NCI-H2196 (cell line): ENCODE measurements around the gene FMNL2.
A peak's percentile ranks its signal among the peaks of the same experiment; 100 is the strongest.

Experiments used
- DNase-seq: peaks from one replicate; lab custom pipeline; 2025; ENCODE audit not compliant: unreplicated experiment; lab: John Stamatoyannopoulos, UW

The FMNL2 gene

DNA sequence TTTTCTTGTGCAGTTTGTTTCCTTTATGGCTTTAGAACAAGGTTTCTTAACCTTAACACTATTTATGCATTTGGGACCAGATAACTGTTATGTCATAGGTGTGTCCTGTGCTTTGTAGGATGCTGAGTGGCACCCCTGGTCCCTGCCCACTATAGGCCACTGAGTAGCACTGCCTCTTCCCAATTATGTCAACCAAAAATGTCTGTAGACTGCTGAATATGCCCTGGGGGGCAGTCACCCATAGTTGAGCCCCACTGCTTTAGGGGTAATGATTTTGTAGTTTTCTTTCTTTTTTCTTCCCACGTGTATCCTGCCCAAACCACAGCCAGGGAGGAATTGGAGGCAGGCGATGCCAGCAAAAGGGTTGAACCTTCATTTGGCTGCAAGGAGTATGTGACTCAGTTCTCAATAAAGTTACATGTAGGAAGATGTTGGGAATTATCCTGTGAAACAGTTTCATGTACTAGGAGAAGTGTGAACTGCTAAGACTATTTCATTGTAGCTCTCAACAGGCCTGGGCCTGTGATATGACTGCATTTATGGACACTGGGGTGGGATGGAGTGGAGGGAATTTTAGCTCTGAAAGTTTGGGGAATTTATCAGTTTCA is 65.7 kb downstream of the FMNL2 start:
- no peak for DNase-seq

DNA sequence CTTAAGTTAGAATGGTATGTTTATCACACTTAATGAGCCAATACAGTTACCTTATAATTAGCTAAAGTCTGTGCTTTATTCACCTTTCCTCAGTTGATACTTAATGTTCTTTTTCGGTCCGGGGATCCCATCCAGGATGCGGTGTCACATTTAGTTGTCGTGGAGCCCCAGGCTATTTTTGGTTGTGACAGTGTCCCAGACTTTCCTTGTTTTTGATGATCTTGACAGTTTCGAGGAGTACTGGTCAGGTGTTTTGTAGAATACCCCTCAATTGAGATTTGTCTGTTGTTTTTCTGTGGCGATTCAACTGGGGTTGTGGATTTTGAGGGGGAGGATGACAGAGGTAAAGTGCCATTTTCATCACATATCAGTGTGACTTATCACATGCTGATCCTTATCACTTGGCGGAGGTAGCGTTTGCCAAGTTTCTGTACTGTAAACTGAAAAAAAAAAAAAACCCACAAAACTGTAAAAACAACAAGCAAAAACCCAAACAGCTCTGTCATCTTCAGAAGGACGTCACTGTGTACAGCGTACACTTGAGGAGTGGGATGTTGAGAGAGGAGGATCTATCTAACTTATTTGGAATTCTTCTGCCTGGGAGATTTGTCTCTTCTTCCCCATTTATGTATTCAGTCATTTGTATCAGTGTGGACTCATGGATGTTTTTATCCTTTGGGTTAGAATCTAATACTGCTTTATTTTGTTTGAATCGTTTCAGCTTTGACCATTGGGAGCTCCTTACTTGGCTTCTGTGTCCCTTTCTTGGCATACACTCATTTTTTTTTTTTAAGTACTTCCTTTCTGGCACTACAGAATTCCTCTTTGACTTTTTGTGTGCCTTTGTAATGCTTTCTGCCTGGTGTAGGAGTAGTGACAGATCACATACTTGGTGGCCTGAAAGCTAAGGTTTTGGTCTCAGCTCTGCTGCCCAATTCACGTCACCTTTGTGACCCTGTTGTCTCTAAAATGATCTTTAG is 68.1 kb downstream of the FMNL2 start:
- DNase-seq = peak; percentile 9

GRCh38 chr2:152405206-152406118 is 70.5 kb downstream of the FMNL2 start:
- DNase-seq = no peak

GRCh38 chr2:152406119-152406835 is 71.3 kb downstream of the FMNL2 start:
- no peak for DNase-seq

GRCh38 chr2:152406836-152407161 is 71.8 kb downstream of the FMNL2 start:
- no peak for DNase-seq

- no peak for DNase-seq
Observed at GRCh38 chr2:152407204-152407721, 72.3 kb downstream of the FMNL2 start.

GRCh38 chr2:152407806-152408205 is 72.8 kb downstream of the FMNL2 start:
- no peak for DNase-seq

DNA sequence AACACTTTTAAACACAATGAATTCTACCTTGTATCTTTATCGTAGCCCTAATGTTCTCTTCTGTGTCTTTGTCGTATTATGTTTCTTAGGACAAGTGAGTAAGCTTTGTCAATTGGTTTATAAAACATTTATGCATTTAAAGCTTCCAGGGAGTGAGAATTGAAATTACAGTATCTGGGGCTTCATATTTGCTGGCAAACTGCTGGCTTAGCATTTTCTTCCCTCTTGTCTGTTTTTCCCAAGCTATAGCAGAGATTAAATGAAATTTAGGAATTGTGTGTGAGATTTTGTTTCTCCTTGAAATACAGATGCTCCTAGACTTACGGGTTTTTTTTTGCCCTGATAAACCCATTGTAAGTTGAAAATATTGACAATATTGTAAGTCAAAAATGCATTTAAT is 73.3 kb downstream of the FMNL2 start:
- no peak for DNase-seq

DNA sequence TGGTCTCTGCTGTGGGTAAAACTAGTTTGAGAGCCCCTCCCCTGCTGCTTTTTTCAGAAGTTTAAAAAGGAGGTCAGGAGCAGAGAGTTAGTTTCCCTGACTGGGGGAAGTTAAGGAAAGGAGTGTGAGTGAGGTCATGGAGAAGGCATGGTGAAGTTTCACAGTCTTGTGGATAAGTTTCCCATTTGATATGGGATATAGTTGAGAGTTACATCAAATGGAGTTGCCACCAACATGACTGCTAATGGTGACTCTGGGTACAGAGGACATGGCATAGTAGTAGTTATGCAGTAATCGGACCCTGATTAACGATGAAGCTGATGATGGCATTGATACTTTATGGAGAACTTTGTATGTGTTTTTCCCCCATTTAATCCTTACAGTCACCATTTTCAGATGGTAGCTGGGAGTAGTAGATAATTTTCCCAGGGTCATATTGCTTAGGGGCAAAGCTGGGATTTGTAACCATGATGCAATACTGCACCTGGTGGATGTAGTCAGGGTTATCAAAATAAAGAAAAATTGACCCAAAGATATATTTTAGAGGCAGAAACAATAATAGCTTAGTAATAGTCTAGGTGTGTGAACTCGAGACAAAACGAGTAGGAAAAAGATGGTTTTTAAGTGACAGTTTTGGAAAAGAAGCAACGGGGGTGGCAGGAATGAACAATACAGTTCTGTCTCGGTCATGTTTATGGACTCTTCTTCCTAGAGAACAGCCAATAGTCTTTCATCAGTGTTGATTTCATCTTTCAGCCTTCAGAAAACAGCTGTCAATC is 74.6 kb downstream of the FMNL2 start:
- no peak for DNase-seq

DNA sequence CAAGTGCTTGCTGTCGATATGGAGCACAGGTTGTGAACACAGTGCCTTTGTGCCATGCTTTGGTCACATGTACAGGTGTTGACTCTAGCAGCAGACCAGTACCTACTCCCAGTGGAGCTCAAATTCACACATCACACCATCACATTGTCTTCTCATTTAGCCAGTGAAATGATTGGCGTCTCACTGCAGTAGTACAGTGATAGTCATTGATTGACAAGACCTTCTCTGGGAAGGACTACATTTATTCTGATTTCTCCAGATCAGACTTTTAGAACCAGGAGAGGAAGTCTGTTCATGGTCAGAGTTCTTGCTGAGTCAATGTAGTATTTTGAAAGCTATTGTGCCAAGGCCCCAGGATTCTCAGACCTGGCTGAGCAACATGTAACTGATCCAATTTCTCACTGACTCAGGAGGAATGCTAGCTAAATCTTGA is 75.2 kb downstream of the FMNL2 start:
- DNase-seq = no peak

DNA sequence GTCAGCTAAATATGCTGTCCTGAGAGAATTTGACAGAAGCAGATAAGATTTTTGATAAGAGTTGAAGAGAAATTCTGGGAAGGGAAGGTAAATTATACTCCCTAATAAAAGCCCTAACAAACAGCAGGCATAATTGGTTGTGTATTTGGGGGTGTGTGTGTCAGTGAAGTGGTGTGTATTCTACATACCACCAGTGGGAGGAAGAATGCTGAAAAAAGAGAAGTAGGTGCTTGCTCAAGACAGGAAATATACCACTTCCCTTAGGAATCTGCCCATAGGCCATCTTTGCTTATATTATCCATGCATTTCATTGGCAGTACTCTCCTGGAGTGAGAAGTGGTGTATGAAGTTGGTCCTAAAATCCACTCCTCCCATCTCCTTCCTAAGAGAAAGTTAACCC is 76.2 kb downstream of the FMNL2 start:
- no peak for DNase-seq

DNA sequence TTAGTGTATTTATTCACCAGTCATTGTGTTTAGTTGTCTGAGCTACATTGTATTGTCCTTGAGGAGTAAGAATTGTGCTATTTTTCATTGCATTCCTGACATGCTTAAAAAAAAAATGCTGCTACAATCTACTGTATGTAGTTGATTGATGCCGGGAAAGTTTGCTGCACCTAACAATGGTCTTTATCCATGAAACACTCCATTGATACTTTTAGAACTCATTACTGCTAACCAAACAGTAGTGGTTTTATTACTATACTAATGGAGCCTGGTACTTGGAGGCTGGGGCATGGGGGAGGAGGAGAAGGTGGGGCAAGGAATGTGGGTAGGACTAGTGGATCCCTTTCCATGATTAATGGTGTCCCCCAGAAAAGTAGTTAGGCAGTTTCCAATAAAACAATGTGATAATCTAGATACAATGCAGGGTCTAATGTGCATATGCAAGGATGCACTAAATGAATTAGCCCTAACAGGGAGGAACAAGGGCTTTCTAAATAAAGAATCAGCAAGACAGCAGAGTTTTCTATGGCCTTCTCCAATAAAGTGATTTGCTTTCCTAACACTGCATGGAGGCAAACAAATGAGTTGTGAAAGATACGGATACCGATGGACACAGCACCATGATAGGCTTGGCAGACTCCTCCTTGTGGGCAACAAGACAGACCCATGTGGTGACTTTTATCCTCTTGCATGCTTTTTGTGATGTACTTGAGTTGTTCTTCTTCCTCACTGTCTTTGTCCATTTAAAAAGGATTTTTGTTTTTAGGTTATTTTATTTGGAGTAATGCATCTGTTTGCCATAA is 78.5 kb downstream of the FMNL2 start:
- DNase-seq = no peak

- DNase-seq = peak; percentile 37
Observed at GRCh38 chr2:152415231-152415642, 80.3 kb downstream of the FMNL2 start.

DNA sequence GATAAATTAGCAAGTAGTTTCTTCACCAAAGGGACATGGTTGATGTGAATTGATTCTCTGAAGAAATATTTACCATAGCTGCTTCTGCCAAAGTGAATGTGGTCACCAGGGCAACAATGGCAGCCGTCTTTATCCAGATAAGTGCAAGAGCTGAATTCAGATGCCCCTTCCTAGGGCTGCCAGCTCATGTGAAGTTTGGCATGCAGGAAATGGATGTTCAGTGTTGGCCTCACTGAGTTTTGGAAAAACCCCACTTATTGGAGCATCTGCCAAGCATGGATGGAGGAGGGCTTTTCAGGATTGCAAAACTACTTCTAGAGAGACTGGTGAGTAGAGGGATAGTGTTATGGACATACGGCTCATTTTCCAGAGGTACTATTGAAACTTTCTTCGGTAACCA is 80.8 kb downstream of the FMNL2 start:
- no peak for DNase-seq

DNA sequence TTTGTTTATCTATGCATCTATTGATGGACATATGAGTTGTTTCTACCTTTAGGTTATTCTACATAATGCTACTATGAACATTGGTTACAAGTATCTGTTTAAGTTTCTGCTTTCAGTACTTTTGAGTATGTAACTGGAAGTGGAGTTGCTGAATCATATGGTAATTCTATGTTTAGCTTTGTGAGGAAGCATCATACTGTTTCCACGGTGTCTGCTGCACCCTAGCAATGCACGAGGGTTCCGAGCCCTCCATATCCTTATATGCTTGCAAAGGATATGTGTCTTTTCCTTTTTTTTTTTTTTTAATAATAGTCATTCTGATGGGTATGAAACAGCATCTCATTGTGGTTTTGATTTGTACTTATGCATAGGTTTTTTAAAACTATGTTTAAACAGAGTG is 83.7 kb downstream of the FMNL2 start:
- no peak for DNase-seq

- no peak for DNase-seq
Observed at GRCh38 chr2:152419944-152420343, 85.0 kb downstream of the FMNL2 start.

GRCh38 chr2:152420363-152420762 is 85.4 kb downstream of the FMNL2 start:
- no peak for DNase-seq

GRCh38 chr2:152420936-152421335 is 86.0 kb downstream of the FMNL2 start:
- DNase-seq = no peak
